Motor neuron (in vitro differentiated cells): ENCODE data around the gene DBNDD1. TPM values are rescaled to one million over a fixed set of nuclear protein-coding genes. Genes with fewer than 3 reads are reported as not detected.
A peak's percentile ranks its signal among the peaks of the same experiment; 100 is the strongest.

ENCODE experiments used
- ATAC-seq, 8 experiments: fragments of 200-7000 bp; cut with Tn5 transposase; replicated peaks in 6 of 8; 2 replicates each; pipeline ENCODE4 v1.8.0; 2021; ENCODE audit warnings: mild to moderate bottlenecking in 8 of 8, moderate library complexity in 8 of 8
- H3K27ac ChIP-seq, 2 donors: fragments of 250-450 bp; sonication (Bioruptor Pico); 2 replicates each; pipeline ENCODE4 v1.9.0; 2021; ENCODE audit warnings: antibody characterized with exemption in 2 of 2, mild to moderate bottlenecking in 2 of 2, moderate library complexity in 1 of 2
- H3K4me1 ChIP-seq, 2 donors: fragments of 250-450 bp; sonication (Bioruptor Pico); replicated peaks in 1 of 2; 2 replicates each; pipeline ENCODE4 v1.6.1; 2021; ENCODE audit warnings: antibody characterized with exemption in 2 of 2, mild to moderate bottlenecking in 2 of 2, moderate library complexity in 1 of 2
- H3K4me3 ChIP-seq, 5 donors: fragments of 250-450 bp; sonication (Bioruptor Pico); 2 replicates each; pipeline ENCODE4 v1.9.0; 2021; ENCODE audit warnings: antibody characterized with exemption in 5 of 5, mild to moderate bottlenecking in 5 of 5, moderate library complexity in 4 of 5
- WGBS, 10 experiments: fragments of 450-650 bp; shearing (Covaris generic); methylation state at CpG; one replicate each; pipeline ENCODE4 v1.0.0; 2022; 5-methylcytosine and 5-hydroxymethylcytosine counted together
- in situ Hi-C, 9 experiments: fragments of 400-800 bp; cut with MboI; loops; one replicate each; pipeline ENCODE4 v1.15.0; 2021; ENCODE audit warnings: low sequenced_read_pairs in 9 of 9, low pct_unique_long_range_greater_than_20kb in 2 of 9; ENCODE audit not compliant: unreplicated experiment in 9 of 9
- total RNA-seq, 8 experiments: library from RNA; unstranded; fragments of 300-600 nt; gene quantifications; 2 replicates each; pipeline versions ENCODE4 v1.2.3 to v1.2.4, GENCODE V29; 2022

Gene DBNDD1
- total RNA-seq, 8 experiments from 2014 or later: 0.56 to 26.3 (median 14.2) TPM

GRCh38 chr16:90046122-90046970 is 27.1 kb upstream of the DBNDD1 start:
- 40 to 100% (median 80%) methylated on average over 1 to 7 of the region's 23 CpGs; no CpG with 5 or more reads in 3 of the 10 experiments for WGBS, 10 experiments
- Histone ChIP-seq H3K4me1 (peaks cover 12 to 14% of the 10 kb centered on the region in 2 donors), H3K4me3 (peak overlapping the region in 3 of 5 donors; percentile 2 to 37 (median 35)), H3K27ac (peak overlapping the region; percentile 15 to 57)
- in situ Hi-C loops: no loop called here
- peak in 4 of 8 experiments; percentile 72 to 93 (median 90) for ATAC-seq

GRCh38 chr16:90044111-90044551 is 24.9 kb upstream of the DBNDD1 start:
- in situ Hi-C loops: no loop called here
- ATAC-seq: no peak

GRCh38 chr16:90043526-90043925 is 24.3 kb upstream of the DBNDD1 start:
- WGBS, 10 experiments: 87 to 100% (median 97%) methylated on average over 3 to 7 of the region's 20 CpGs; no CpG with 5 or more reads in 4 of the 10 experiments
- H3K4me3 ChIP-seq: no peak overlapping the region
- in situ Hi-C loops: no loop called here
- ATAC-seq: no peak
- peaks cover 12 to 14% of the 10 kb centered on the region in 2 donors for H3K4me1 ChIP-seq
- H3K27ac ChIP-seq: no peak overlapping the region

More at GRCh38 chr16:90044111-90044551, 24.9 kb upstream of the DBNDD1 start:
- Histone ChIP-seq H3K27ac (no peak overlapping the region), H3K4me1 (peaks cover 12 to 14% of the 10 kb centered on the region in 2 donors), H3K4me3 (no peak overlapping the region)
- WGBS, 10 experiments: 80 to 100% (median 89%) methylated on average over 1 to 4 of the region's 7 CpGs; no CpG with 5 or more reads in 4 of the 10 experiments

GRCh38 chr16:90042946-90043514 is 23.8 kb upstream of the DBNDD1 start:
- ATAC-seq: no peak
- in situ Hi-C loops: no loop called here
- no peak overlapping the region for H3K27ac ChIP-seq
- H3K4me3 ChIP-seq: no peak overlapping the region
- peaks cover 12 to 14% of the 10 kb centered on the region in 2 donors for H3K4me1 ChIP-seq
- WGBS, 10 experiments: 68 to 100% (median 90%) methylated on average over 2 to 7 of the region's 19 CpGs; no CpG with 5 or more reads in 5 of the 10 experiments

- Histone ChIP-seq H3K4me3 (no peak overlapping the region), H3K4me1 (peaks cover 7 to 9% of the 10 kb centered on the region in 2 donors), H3K27ac (no peak overlapping the region)
- no peak for ATAC-seq
- WGBS, 10 experiments: 65 to 100% (median 89%) methylated on average over 2 to 6 of the region's 16 CpGs; no CpG with 5 or more reads in 4 of the 10 experiments
- in situ Hi-C loops: no loop called here
Observed at GRCh38 chr16:90041896-90042473, 22.7 kb upstream of the DBNDD1 start.

- Histone ChIP-seq H3K4me3 (no peak overlapping the region), H3K27ac (no peak overlapping the region), H3K4me1 (no peaks in the 10 kb centered on the region)
- in situ Hi-C loops: no loop called here
- peak in 3 of 8 experiments; percentile 2 to 16 (median 3) for ATAC-seq
- 96 to 100% (median 98%) methylated on average over 1 to 14 of the region's 29 CpGs; no CpG with 5 or more reads in 6 of the 10 experiments for WGBS, 10 experiments
Observed at GRCh38 chr16:90040152-90041023, 21.1 kb upstream of the DBNDD1 start.

GRCh38 chr16:90037276-90037675 is 18.0 kb upstream of the DBNDD1 start:
- H3K27ac ChIP-seq: no peak overlapping the region
- in situ Hi-C loops: no loop called here
- 30 to 100% (median 92%) methylated on average over 2 to 7 of the region's 12 CpGs; no CpG with 5 or more reads in 4 of the 10 experiments for WGBS, 10 experiments
- ATAC-seq: peak in 3 of 8 experiments; percentile 48 to 63 (median 53)
- H3K4me3 ChIP-seq: no peak overlapping the region
- no peaks in the 10 kb centered on the region for H3K4me1 ChIP-seq

GRCh38 chr16:90035902-90036301 is 16.6 kb upstream of the DBNDD1 start:
- in situ Hi-C loops: no loop called here
- Histone ChIP-seq H3K4me1 (no peaks in the 10 kb centered on the region), H3K4me3 (no peak overlapping the region), H3K27ac (no peak overlapping the region)
- ATAC-seq: no peak
- WGBS, 10 experiments: 50 to 88% (median 57%) methylated on average over 1 to 4 of the region's 5 CpGs; no CpG with 5 or more reads in 5 of the 10 experiments

- Histone ChIP-seq H3K4me3 (no peak overlapping the region), H3K27ac (no peak overlapping the region), H3K4me1 (no peaks in the 10 kb centered on the region)
- ATAC-seq: no peak
- 67 to 100% (median 83%) methylated on average over 1 to 8 of the region's 8 CpGs for WGBS, 10 experiments
- in situ Hi-C loops: no loop called here
Observed at GRCh38 chr16:90034504-90034903, 15.2 kb upstream of the DBNDD1 start.

- Histone ChIP-seq H3K27ac (no peak overlapping the region), H3K4me1 (no peaks in the 10 kb centered on the region), H3K4me3 (no peak overlapping the region)
- in situ Hi-C loops: no loop called here
- WGBS, 10 experiments: 40 to 100% (median 91%) methylated on average over 1 to 4 of the region's 4 CpGs; no CpG with 5 or more reads in 4 of the 10 experiments
- peak in 1 of 8 experiments; percentile 6 for ATAC-seq
Observed at GRCh38 chr16:90033387-90033786, 14.1 kb upstream of the DBNDD1 start.

- H3K4me3 ChIP-seq: no peak overlapping the region
- in situ Hi-C loops: no loop called here
- H3K27ac ChIP-seq: no peak overlapping the region
- ATAC-seq: peak; percentile 29 to 63 (median 52)
- no peaks in the 10 kb centered on the region for H3K4me1 ChIP-seq
- WGBS, 10 experiments: 0 to 100% (median 80%) methylated on average over 1 to 8 of the region's 8 CpGs; no CpG with 5 or more reads in 1 of the 10 experiments
Observed at GRCh38 chr16:90032674-90033331, 13.5 kb upstream of the DBNDD1 start.
